Thyroid gland (tissue), 4 donors: ENCODE measurements around the gene GORASP2.

Experiments used
- CTCF ChIP-seq, 6 experiments: fragments of 200-600 bp in 3 of 6; fragments of 450-650 bp in 3 of 6; sonication (generic) in 3 of 6; IDR thresholded peaks; one replicate each; pipeline ENCODE4 v1.5.1; 2016 to 2019; ENCODE audit warnings: antibody characterized with exemption in 6 of 6, mild to moderate bottlenecking in 2 of 6, inconsistent platforms in 1 of 6, moderate library complexity in 1 of 6
- POLR2A ChIP-seq, 2 donors: fragments of 450-650 bp; IDR thresholded peaks; one replicate each; pipeline ENCODE4 v1.6.1; 2017; ENCODE audit warnings: antibody characterized with exemption in 2 of 2, mild to moderate bottlenecking in 2 of 2, moderate library complexity in 1 of 2

GRCh38 chr2:170966648-170967396, 37.8 kb downstream of the GORASP2 start:
- TF ChIP-seq POLR2A (IDR thresholded peaks at IDR 0.05) (no peak), CTCF (IDR thresholded peaks at IDR 0.05) (peak in 1 of 6 experiments; percentile 9)
